Tongue (tissue), 3 donors: ENCODE measurements around the gene DGLUCY. TPM values are rescaled to one million over a fixed set of nuclear protein-coding genes. Genes with fewer than 3 reads are reported as not detected.
A peak's percentile ranks its signal among the peaks of the same experiment; 100 is the strongest.
"Not testable (repeated sequence)": the region's sequence is repeated elsewhere in the genome, so short reads cannot be mapped to it uniquely, and the experiment has no call there.

Source experiments
- DNase-seq: peaks from one replicate; pipeline ENCODE4 v3.0.0-alpha.2; 2015
- small RNA-seq: library from RNA; depleted of rRNA; stranded (forward); fragments of <200 nt; gene quantifications from one replicate; pipeline ENCODE3, GENCODE V24; 2014; ENCODE audit warnings: low replicate concordance
- total RNA-seq: library from RNA; depleted of rRNA; stranded (reverse); fragments of >200 nt; gene quantifications from one replicate; pipeline ENCODE4 v1.2.3, GENCODE V29; 2014

DGLUCY gene
- total RNA-seq, 1 donor from 2014 or later: 96.1 TPM

- DNase-seq: no peak
These were observed 148.2 kb downstream of the DGLUCY start for GRCh38 chr14:91261986-91262549.

GRCh38 chr14:91263329-91263728, 149.5 kb downstream of the DGLUCY start:
- no peak for DNase-seq

- no peak for DNase-seq
These were observed 150.6 kb downstream of the DGLUCY start for GRCh38 chr14:91264151-91265150.

- DNase-seq: no peak
These were observed 151.5 kb downstream of the DGLUCY start for GRCh38 chr14:91265404-91265803.

- not testable (repeated sequence) for DNase-seq
These were observed 152.4 kb downstream of the DGLUCY start for GRCh38 chr14:91266276-91266675.

- DNase-seq: no peak
These were observed 154.1 kb downstream of the DGLUCY start for GRCh38 chr14:91267965-91268437.

GRCh38 chr14:91269076-91269991, 155.5 kb downstream of the DGLUCY start:
- peak; percentile 66 for DNase-seq

GRCh38 chr14:91270188-91270587, 156.3 kb downstream of the DGLUCY start:
- no peak for DNase-seq

- DNase-seq: no peak
These were observed 156.7 kb downstream of the DGLUCY start for GRCh38 chr14:91270619-91271018.

- DNase-seq: no peak
These were observed 157.8 kb downstream of the DGLUCY start for GRCh38 chr14:91271639-91272038.

GRCh38 chr14:91272341-91273272, 158.7 kb downstream of the DGLUCY start:
- no peak for DNase-seq

GRCh38 chr14:91273273-91273884, 159.5 kb downstream of the DGLUCY start:
- DNase-seq: no peak

GRCh38 chr14:91273885-91274273, 160.0 kb downstream of the DGLUCY start:
- no peak for DNase-seq

- DNase-seq: no peak
These were observed 160.9 kb downstream of the DGLUCY start for GRCh38 chr14:91274796-91275195.

Small RNAs within 50 kb of the gene (small RNA-seq; reads per million reads assigned to genes)
- gene RNU7-30P: not detected
- gene SNORA11B: 0.47 reads per million, percentile 71 among the genes with 10 or more reads in this experiment

Other genes starting within 250 kb of the DGLUCY start
- gene RPS6KA5, start 53.4 kb upstream of the DGLUCY start, total RNA-seq: 33.1 TPM
- 2.9 TPM for gene GPR68, start 130.6 kb downstream of the DGLUCY start, total RNA-seq